IMR-90 (cell line): ENCODE data around the gene FSD1L. TPM values are rescaled to one million over a fixed set of nuclear protein-coding genes. Genes with fewer than 3 reads are reported as not detected.

Experiments used
- ATAC-seq: fragments of 200-7000 bp; cut with Tn5 transposase; 2 replicates; pipeline ENCODE4 v1.9.1; 2020; ENCODE audit warnings: low read depth, mild to moderate bottlenecking, moderate library complexity
- BruUV-seq: library from RNA; stranded (reverse); fragments of 400-500 nt; replicated peaks from 2 replicates; lab custom pipeline; 2021; lab: Mats Ljungman, UMichigan
- CTCF ChIA-PET: fragments of 300-600 bp; formaldehyde crosslinking; extraction: SDS; loops from one replicate; lab custom pipeline; 2021; ENCODE audit warnings: antibody characterized with exemption; lab: Yijun Ruan, JAX
- POLR2A ChIA-PET: fragments of 300-600 bp; sonication (Branson Sonifier 250); formaldehyde crosslinking; loops from one replicate; lab custom pipeline; 2022; ENCODE audit warnings: antibody characterized with exemption; ENCODE audit not compliant: unreplicated experiment; lab: Charles Lee
- DNase-seq: peaks from one replicate; pipeline ENCODE4 v3.0.0; 2013
- H2AFZ ChIP-seq: replicated peaks from 2 replicates; pipeline ENCODE3; 2013; ENCODE audit warnings: low read length, mild to moderate bottlenecking; ENCODE audit not compliant: poor library complexity
- H2AK5ac ChIP-seq: 2 replicates; pipeline ENCODE4 v1.6.1; 2013; ENCODE audit warnings: low read depth, low read length, inconsistent platforms
- H2AK9ac ChIP-seq: replicated peaks from 2 replicates; pipeline ENCODE3; 2013; ENCODE audit warnings: mild to moderate bottlenecking, low read depth, low read length, moderate library complexity; ENCODE audit not compliant: poor library complexity
- H2BK120ac ChIP-seq: 2 replicates; pipeline ENCODE4 v1.6.1; 2013; ENCODE audit warnings: low read depth, low read length, inconsistent platforms
- H2BK15ac ChIP-seq: 3 replicates; pipeline ENCODE4 v1.6.1; 2013; ENCODE audit warnings: low read depth, low read length, inconsistent platforms
- H2BK20ac ChIP-seq: 2 replicates; pipeline ENCODE4 v1.6.1; 2013; ENCODE audit warnings: low read depth, mild to moderate bottlenecking, inconsistent platforms, low read length, moderate library complexity
- H2BK5ac ChIP-seq: 2 replicates; pipeline ENCODE4 v1.6.1; 2013; ENCODE audit warnings: mild to moderate bottlenecking, low read depth, low read length, inconsistent platforms; ENCODE audit not compliant: poor library complexity, severe bottlenecking
- H3K14ac ChIP-seq: replicated peaks from 2 replicates; pipeline ENCODE4 v1.6.1; 2013; ENCODE audit warnings: low read depth, low read length, inconsistent platforms
- H3K18ac ChIP-seq: 2 replicates; pipeline ENCODE4 v1.6.1; 2013; ENCODE audit warnings: low read depth, low read length, control low read depth
- H3K23ac ChIP-seq: 2 replicates; pipeline ENCODE4 v1.6.1; 2013; ENCODE audit warnings: low read depth, low read length, inconsistent platforms
- H3K27ac ChIP-seq: 2 replicates; pipeline ENCODE4 v1.5.1; 2013; ENCODE audit warnings: mild to moderate bottlenecking, control low read depth, low read length; ENCODE audit not compliant: insufficient read depth
- H3K27me3 ChIP-seq: 2 replicates; pipeline ENCODE4 v1.6.1; 2013; ENCODE audit warnings: low read length; ENCODE audit not compliant: control insufficient read depth, insufficient read depth
- H3K36me3 ChIP-seq: 2 replicates; pipeline ENCODE4 v1.6.1; 2013; ENCODE audit warnings: low read length, mixed read lengths; ENCODE audit not compliant: control insufficient read depth, insufficient read depth
- H3K4ac ChIP-seq: 2 replicates; pipeline ENCODE4 v1.6.1; 2013; ENCODE audit warnings: low read depth, low read length, inconsistent platforms
- H3K4me1 ChIP-seq: 2 replicates; pipeline ENCODE4 v1.6.1; 2013; ENCODE audit warnings: low read length, mixed read lengths; ENCODE audit not compliant: control insufficient read depth, insufficient read depth
- H3K4me2 ChIP-seq: 2 replicates; pipeline ENCODE4 v1.6.1; 2013; ENCODE audit warnings: low read depth, mild to moderate bottlenecking, control low read depth, low read length, moderate library complexity
- H3K4me3 ChIP-seq: 2 replicates; pipeline ENCODE4 v1.5.1; 2013; ENCODE audit warnings: low read depth, mild to moderate bottlenecking, control low read depth, low read length, moderate library complexity; ENCODE audit not compliant: insufficient read depth
- H3K56ac ChIP-seq: 2 replicates; pipeline ENCODE4 v1.6.1; 2013; ENCODE audit warnings: low read length, inconsistent platforms; ENCODE audit not compliant: insufficient read depth; ENCODE audit errors: extremely low read depth
- H3K79me1 ChIP-seq, 2 experiments: 2 replicates each; pipeline ENCODE4 v1.6.1; 2013; ENCODE audit warnings: low read length in 2 of 2, inconsistent platforms in 1 of 2, low read depth in 1 of 2
- H3K9ac ChIP-seq: 2 replicates; pipeline ENCODE4 v1.6.1; 2013; ENCODE audit warnings: low read depth, low read length, control low read depth
- H3K9me1 ChIP-seq: 2 replicates; pipeline ENCODE4 v1.6.1; 2013; ENCODE audit warnings: low read length, inconsistent platforms; ENCODE audit not compliant: insufficient read depth
- H3K9me3 ChIP-seq: 2 replicates; pipeline ENCODE4 v1.6.1; 2013; ENCODE audit warnings: low read length; ENCODE audit not compliant: control insufficient read depth, insufficient read depth
- H4K20me1 ChIP-seq: 2 replicates; pipeline ENCODE4 v1.6.1; 2013; ENCODE audit warnings: low read length, inconsistent platforms; ENCODE audit not compliant: insufficient read depth
- H4K5ac ChIP-seq: 2 replicates; pipeline ENCODE4 v1.6.1; 2013; ENCODE audit warnings: mild to moderate bottlenecking, low read depth, low read length, control low read depth
- H4K8ac ChIP-seq, 2 experiments: 2 replicates each; pipeline ENCODE4 v1.6.1; 2013; ENCODE audit warnings: low read depth in 2 of 2, low read length in 2 of 2, control low read depth in 1 of 2, inconsistent platforms in 1 of 2
- H4K91ac ChIP-seq: 2 replicates; pipeline ENCODE4 v1.6.1; 2013; ENCODE audit warnings: low read depth, low read length, inconsistent platforms; ENCODE audit not compliant: insufficient read depth
- BHLHE40 ChIP-seq: fragments of 150-350 bp; IDR thresholded peaks from 2 replicates; pipeline ENCODE4 v1.6.1; 2016; ENCODE audit warnings: mild to moderate bottlenecking, low read depth, low read length
- CEBPB ChIP-seq: IDR thresholded peaks from 2 replicates; pipeline ENCODE4 v1.6.1; 2012; ENCODE audit warnings: low read depth, low read length, improper control_type of control experiment
- CHD1 ChIP-seq: IDR thresholded peaks from 2 replicates; pipeline ENCODE4 v1.6.1; 2012; ENCODE audit warnings: low read depth, low read length, improper control_type of control experiment
- CTCF ChIP-seq: conservative IDR thresholded peaks from 2 replicates; pipeline ENCODE4 v1.5.1; 2012; ENCODE audit warnings: mild to moderate bottlenecking, low read depth, low read length, improper control_type of control experiment
- FOS ChIP-seq: fragments of 150-350 bp; IDR thresholded peaks from 2 replicates; pipeline ENCODE4 v1.6.1; 2016; ENCODE audit warnings: low read depth, low read length
- MAFK ChIP-seq: IDR thresholded peaks from 2 replicates; pipeline ENCODE4 v1.6.1; 2012; ENCODE audit warnings: low read depth, low read length, improper control_type of control experiment
- MXI1 ChIP-seq: IDR thresholded peaks from 2 replicates; pipeline ENCODE4 v1.6.1; 2012; ENCODE audit warnings: low read depth, mild to moderate bottlenecking, low read length, moderate library complexity, borderline replicate concordance
- NFE2L2 ChIP-seq: fragments of 150-350 bp; IDR thresholded peaks from 2 replicates; pipeline ENCODE4 v1.6.1; 2016; ENCODE audit warnings: low read depth, mild to moderate bottlenecking, low read length
- RAD21 ChIP-seq: IDR thresholded peaks from 2 replicates; pipeline ENCODE4 v1.6.1; 2012; ENCODE audit warnings: low read length, improper control_type of control experiment
- RCOR1 ChIP-seq: IDR thresholded peaks from 2 replicates; pipeline ENCODE4 v1.6.1; 2012; ENCODE audit warnings: mild to moderate bottlenecking, low read length, improper control_type of control experiment; ENCODE audit not compliant: insufficient replicate concordance
- RFX5 ChIP-seq: IDR thresholded peaks from 2 replicates; pipeline ENCODE4 v1.8.0; 2012; ENCODE audit warnings: low read depth, mild to moderate bottlenecking, low read length, moderate library complexity
- SMC3 ChIP-seq: fragments of 150-350 bp; IDR thresholded peaks from 2 replicates; pipeline ENCODE4 v1.6.1; 2016; ENCODE audit warnings: low read depth, mild to moderate bottlenecking, antibody characterized with exemption, low read length, moderate library complexity
- WGBS, 2 experiments: methylation state at CpG; one replicate each; pipeline versions ENCODE4 v1.1.5 to v1.1.7; 2013; ENCODE audit warnings: missing lambda C conversion rate in 2 of 2; ENCODE audit not compliant: insufficient read length in 1 of 2; ENCODE audit errors: extremely low coverage in 2 of 2; 5-methylcytosine and 5-hydroxymethylcytosine counted together
- dilution Hi-C: fragments of 300-500 bp; cut with HindIII; formaldehyde crosslinking; loops from one replicate; pipeline ENCODE4 v1.14.3; 2018; ENCODE audit warnings: low sequenced_read_pairs; ENCODE audit not compliant: unreplicated experiment
- in situ Hi-C: fragments of 300-500 bp; cut with MboI; formaldehyde crosslinking; loops from 3 replicates; pipeline ENCODE4 v1.14.3; 2019; ENCODE audit warnings: low sequenced_read_pairs, inconsistent platforms, mixed read lengths
- intact Hi-C: fragments of 100-400 bp; cut with micrococcal nuclease; formaldehyde crosslinking; loops from 2 replicates; pipeline ENCODE4 v1.10.0; 2022
- polyA plus RNA-seq, 3 experiments: library from polyadenylated mRNA; depleted of rRNA; stranded (reverse); fragments of >200 nt; gene quantifications; 2 replicates each; pipeline ENCODE4 v1.2.3, GENCODE V29; 2012; ENCODE audit warnings: low replicate concordance in 1 of 3
- total RNA-seq: library from RNA; depleted of rRNA; stranded (reverse); fragments of >200 nt; gene quantifications from 2 replicates; pipeline ENCODE4 v1.2.3, GENCODE V29; 2012
- TF ChIP-seq, protein P1 (sequence below): fragments of 150-350 bp; IDR thresholded peaks from 2 replicates; pipeline ENCODE4 v1.6.1; 2017; ENCODE audit warnings: mild to moderate bottlenecking, antibody characterized with exemption, low read length, low read depth
- TF ChIP-seq, protein P2 (sequence below): fragments of 150-350 bp; IDR thresholded peaks from 2 replicates; pipeline ENCODE4 v1.6.1; 2016; ENCODE audit warnings: low read depth, mild to moderate bottlenecking, low read length, moderate library complexity, borderline replicate concordance

Gene FSD1L
- total and polyA plus RNA-seq, 2 of the 4 experiments (the other 2 are of a cell fraction): 1.4 to 2.9 TPM

- CTCF ChIA-PET: no interaction called here
- Histone ChIP-seq H2AK9ac (no peak overlapping the region), H3K4me3 (no peak overlapping the region), H4K20me1 (no peaks in the 10 kb centered on the region), H3K9ac (no peak overlapping the region), H3K56ac (no peak overlapping the region), H2BK15ac (no peak overlapping the region), H3K27me3 (no peaks in the 10 kb centered on the region), H3K9me1 (no peaks in the 10 kb centered on the region), H3K4me1 (no peaks in the 10 kb centered on the region; the same call in 1 of the 2 replicates), H3K4ac (no peak overlapping the region), H3K79me1 (peaks cover 0 to 5% of the 10 kb centered on the region in 2 experiments; a peak in 2 of 4 replicates), H3K14ac (no peak overlapping the region), H3K18ac (no peak overlapping the region), H3K9me3 (no peaks in the 10 kb centered on the region), H3K4me2 (no peak overlapping the region), H3K27ac (no peak overlapping the region), H2BK5ac (no peak overlapping the region), H4K5ac (no peak overlapping the region), H2BK120ac (no peak overlapping the region), H4K8ac (no peak overlapping the region), H4K91ac (no peak overlapping the region), H2AFZ (no peak overlapping the region), H3K36me3 (peaks cover 2% of the 10 kb centered on the region; the same call in 1 of the 2 replicates), H3K23ac (no peak overlapping the region), H2BK20ac (no peak overlapping the region), H2AK5ac (no peak overlapping the region)
- ATAC-seq (no peak), DNase-seq (no peak)
- TF ChIP-seq RFX5 (no peak), BHLHE40 (no peak), RAD21 (no peak), SMC3 (no peak), CHD1 (no peak), NFE2L2 (no peak), MAFK (no peak), CEBPB (no peak), MXI1 (no peak), FOS (no peak), RCOR1 (no peak), CTCF (no peak)
- TF ChIP-seq, protein P1, sequence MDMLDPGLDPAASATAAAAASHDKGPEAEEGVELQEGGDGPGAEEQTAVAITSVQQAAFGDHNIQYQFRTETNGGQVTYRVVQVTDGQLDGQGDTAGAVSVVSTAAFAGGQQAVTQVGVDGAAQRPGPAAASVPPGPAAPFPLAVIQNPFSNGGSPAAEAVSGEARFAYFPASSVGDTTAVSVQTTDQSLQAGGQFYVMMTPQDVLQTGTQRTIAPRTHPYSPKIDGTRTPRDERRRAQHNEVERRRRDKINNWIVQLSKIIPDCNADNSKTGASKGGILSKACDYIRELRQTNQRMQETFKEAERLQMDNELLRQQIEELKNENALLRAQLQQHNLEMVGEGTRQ: no peak
- TF ChIP-seq, protein P2, sequence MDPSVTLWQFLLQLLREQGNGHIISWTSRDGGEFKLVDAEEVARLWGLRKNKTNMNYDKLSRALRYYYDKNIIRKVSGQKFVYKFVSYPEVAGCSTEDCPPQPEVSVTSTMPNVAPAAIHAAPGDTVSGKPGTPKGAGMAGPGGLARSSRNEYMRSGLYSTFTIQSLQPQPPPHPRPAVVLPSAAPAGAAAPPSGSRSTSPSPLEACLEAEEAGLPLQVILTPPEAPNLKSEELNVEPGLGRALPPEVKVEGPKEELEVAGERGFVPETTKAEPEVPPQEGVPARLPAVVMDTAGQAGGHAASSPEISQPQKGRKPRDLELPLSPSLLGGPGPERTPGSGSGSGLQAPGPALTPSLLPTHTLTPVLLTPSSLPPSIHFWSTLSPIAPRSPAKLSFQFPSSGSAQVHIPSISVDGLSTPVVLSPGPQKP: no peak
- dilution Hi-C loops (no loop called here), in situ Hi-C loops (no loop called here), intact Hi-C loops (no loop called here)
- POLR2A ChIA-PET: no interaction called here
- BruUV-seq: no TSS peak
- WGBS, 2 experiments: no CpG with 5 or more reads among the region's 2 CpGs
Measured at GRCh38 chr9:105508530-105508929, 60.7 kb downstream of the FSD1L start.
